ENCODE data around the gene KCNQ4. TPM values are rescaled to one million over a fixed set of nuclear protein-coding genes. Genes with fewer than 3 reads are reported as not detected.

KCNQ4 gene
- total RNA-seq, 1 donor from 2014 or later = not detected

DNA sequence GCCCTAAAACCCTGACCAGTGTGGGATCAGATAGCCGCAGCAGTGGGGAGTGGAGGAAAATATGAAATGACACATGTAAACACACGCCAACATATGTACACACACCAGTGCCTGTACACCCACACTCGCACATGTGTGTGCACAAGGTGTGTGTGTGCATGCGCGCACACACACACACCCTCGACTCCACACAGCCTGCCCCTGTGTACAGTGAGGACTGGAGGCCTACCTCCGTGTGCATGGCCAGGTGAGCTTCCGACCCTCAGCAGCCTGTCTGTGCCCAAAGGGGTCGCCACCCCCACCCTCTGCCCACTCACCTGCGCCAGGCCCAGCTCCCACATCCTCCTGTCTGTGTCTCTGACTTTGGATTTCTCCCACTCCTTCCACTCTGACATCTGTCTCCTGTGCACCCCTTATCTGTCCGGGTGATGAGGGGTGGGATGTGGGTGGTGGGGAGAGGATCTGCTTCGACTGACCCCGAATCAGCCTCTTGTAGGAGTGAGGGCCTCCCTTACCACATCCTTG is 46.9 kb downstream of the KCNQ4 start:
- H3K4me3 Mint-ChIP-seq = no peak overlapping the region
- H3K27me3 Mint-ChIP-seq (ENCODE audit: insufficient read depth, low read depth) = peaks cover 11% of the 10 kb centered on the region
- Histone ChIP-seq H3K4me1 (peaks cover 6% of the 10 kb centered on the region), H3K36me3 (no peaks in the 10 kb centered on the region), H3K9ac (no peak overlapping the region), H3K4me2 (no peak overlapping the region), H3K9me3 (ENCODE audit: low read depth) (no peaks in the 10 kb centered on the region), H2AFZ (replicated peaks) (no peak overlapping the region), H3K27me3 (peaks cover 18% of the 10 kb centered on the region), H3K4me3 (no peak overlapping the region), H3K27ac (no peak overlapping the region), H3K79me2 (ENCODE audit: low read depth) (no peaks in the 10 kb centered on the region), H3F3A (ENCODE audit: low read depth) (peaks cover 6% of the 10 kb centered on the region), H4K20me1 (ENCODE audit: low read depth) (peaks cover 3% of the 10 kb centered on the region)
- no peak overlapping the region for H3K27ac Mint-ChIP-seq
- no peaks in the 10 kb centered on the region for H3K36me3 Mint-ChIP-seq
- peaks cover 20% of the 10 kb centered on the region for H3K4me1 Mint-ChIP-seq
- DNase-seq (ENCODE audit: low spot score) = no peak
- TF ChIP-seq, protein P1, sequence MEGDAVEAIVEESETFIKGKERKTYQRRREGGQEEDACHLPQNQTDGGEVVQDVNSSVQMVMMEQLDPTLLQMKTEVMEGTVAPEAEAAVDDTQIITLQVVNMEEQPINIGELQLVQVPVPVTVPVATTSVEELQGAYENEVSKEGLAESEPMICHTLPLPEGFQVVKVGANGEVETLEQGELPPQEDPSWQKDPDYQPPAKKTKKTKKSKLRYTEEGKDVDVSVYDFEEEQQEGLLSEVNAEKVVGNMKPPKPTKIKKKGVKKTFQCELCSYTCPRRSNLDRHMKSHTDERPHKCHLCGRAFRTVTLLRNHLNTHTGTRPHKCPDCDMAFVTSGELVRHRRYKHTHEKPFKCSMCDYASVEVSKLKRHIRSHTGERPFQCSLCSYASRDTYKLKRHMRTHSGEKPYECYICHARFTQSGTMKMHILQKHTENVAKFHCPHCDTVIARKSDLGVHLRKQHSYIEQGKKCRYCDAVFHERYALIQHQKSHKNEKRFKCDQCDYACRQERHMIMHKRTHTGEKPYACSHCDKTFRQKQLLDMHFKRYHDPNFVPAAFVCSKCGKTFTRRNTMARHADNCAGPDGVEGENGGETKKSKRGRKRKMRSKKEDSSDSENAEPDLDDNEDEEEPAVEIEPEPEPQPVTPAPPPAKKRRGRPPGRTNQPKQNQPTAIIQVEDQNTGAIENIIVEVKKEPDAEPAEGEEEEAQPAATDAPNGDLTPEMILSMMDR (IDR thresholded peaks at IDR 0.05) = no peak
- TF ChIP-seq EZH2 (IDR thresholded peaks at IDR 0.05) = no peak
- no peak for TF ChIP-seq EZH2phosphoT487 (IDR thresholded peaks at IDR 0.05)
- H3K9me3 Mint-ChIP-seq = no peaks in the 10 kb centered on the region

DNA sequence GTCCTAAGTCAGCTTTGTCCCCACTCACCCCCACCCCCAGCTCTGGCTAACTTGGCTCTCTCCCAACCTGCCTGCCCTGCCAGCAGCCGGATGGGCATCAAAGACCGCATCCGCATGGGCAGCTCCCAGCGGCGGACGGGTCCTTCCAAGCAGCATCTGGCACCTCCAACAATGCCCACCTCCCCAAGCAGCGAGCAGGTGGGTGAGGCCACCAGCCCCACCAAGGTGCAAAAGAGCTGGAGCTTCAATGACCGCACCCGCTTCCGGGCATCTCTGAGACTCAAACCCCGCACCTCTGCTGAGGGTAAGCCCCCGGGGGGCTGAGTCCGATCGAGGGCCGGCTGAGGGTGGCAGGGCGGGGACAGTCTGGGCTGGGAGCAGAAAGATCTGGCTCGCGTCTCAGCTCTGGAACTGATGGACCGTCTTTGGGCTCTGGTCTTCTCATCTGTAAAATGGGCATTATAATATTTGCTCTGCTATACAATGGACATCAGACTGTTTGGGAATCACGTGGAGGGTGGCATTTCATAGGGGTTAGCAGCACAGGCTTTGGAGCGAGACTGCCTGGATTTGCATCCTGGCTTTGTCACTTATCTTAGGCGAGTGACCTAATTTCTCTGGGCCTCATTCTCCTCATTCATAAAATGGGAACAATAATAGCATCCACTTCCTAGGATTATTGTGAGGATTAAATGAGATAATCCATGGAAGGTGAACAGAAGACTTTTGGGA is 47.6 kb downstream of the KCNQ4 start:
- no peaks in the 10 kb centered on the region for H3K9me3 Mint-ChIP-seq
- no peak for DNase-seq (ENCODE audit: low spot score)
- H3K36me3 ChIP-seq = no peaks in the 10 kb centered on the region
- no peak overlapping the region for H3K4me3 Mint-ChIP-seq
- H3K4me3 ChIP-seq = no peak overlapping the region
- no peak overlapping the region for H3K9ac ChIP-seq
- H3K27me3 ChIP-seq = peaks cover 15% of the 10 kb centered on the region
- no peaks in the 10 kb centered on the region for H3K4me1 ChIP-seq
- peaks cover 13% of the 10 kb centered on the region for H3K4me1 Mint-ChIP-seq
- H3K9me3 ChIP-seq (ENCODE audit: low read depth) = no peaks in the 10 kb centered on the region
- H2AFZ ChIP-seq (replicated peaks) = no peak overlapping the region
- H4K20me1 ChIP-seq (ENCODE audit: low read depth) = no peaks in the 10 kb centered on the region
- no peaks in the 10 kb centered on the region for H3F3A ChIP-seq (ENCODE audit: low read depth)
- H3K79me2 ChIP-seq (ENCODE audit: low read depth) = no peaks in the 10 kb centered on the region
- H3K27ac ChIP-seq = no peak overlapping the region
- no peak overlapping the region for H3K27ac Mint-ChIP-seq
- TF ChIP-seq, protein P1 (IDR thresholded peaks at IDR 0.05) = no peak
- TF ChIP-seq EZH2phosphoT487 (IDR thresholded peaks at IDR 0.05) = no peak
- no peak for TF ChIP-seq EZH2 (IDR thresholded peaks at IDR 0.05)
- peaks cover 11% of the 10 kb centered on the region for H3K27me3 Mint-ChIP-seq (ENCODE audit: insufficient read depth, low read depth)
- no peaks in the 10 kb centered on the region for H3K36me3 Mint-ChIP-seq
- no peak overlapping the region for H3K4me2 ChIP-seq

DNA sequence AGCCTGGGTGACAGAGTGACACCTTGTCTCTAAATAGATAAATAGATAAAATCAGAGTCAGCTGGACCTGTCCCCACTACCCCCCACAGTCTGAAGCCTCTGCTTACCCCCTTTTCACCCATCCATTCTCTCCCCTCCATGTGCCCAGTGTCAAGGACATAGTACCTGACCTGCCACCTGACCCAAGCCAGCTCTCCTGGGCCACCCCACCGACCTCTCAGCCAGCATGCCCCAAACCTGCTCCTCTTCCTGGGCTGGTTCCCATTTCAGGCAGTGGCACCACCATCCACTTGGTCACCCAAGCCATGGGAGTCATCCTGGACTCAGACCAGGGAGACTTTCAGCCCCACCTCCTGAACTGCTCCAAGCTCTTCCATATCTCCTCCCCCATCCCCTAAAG is 50.4 kb downstream of the KCNQ4 start:
- Mint-ChIP-seq H3K27ac (no peak overlapping the region), H3K27me3 (ENCODE audit: insufficient read depth, low read depth) (peaks cover 8% of the 10 kb centered on the region), H3K4me1 (peaks cover under 1% of the 10 kb centered on the region), H3K36me3 (peaks cover 2% of the 10 kb centered on the region), H3K4me3 (no peak overlapping the region), H3K9me3 (no peaks in the 10 kb centered on the region)
- Histone ChIP-seq H3K4me1 (peaks cover under 1% of the 10 kb centered on the region), H3K4me3 (no peak overlapping the region), H3K27ac (no peak overlapping the region), H3K4me2 (no peak overlapping the region), H2AFZ (replicated peaks) (no peak overlapping the region), H3K27me3 (no peaks in the 10 kb centered on the region), H3K79me2 (ENCODE audit: low read depth) (no peaks in the 10 kb centered on the region), H4K20me1 (ENCODE audit: low read depth) (no peaks in the 10 kb centered on the region), H3K9me3 (ENCODE audit: low read depth) (no peaks in the 10 kb centered on the region), H3K9ac (no peak overlapping the region), H3K36me3 (no peaks in the 10 kb centered on the region), H3F3A (ENCODE audit: low read depth) (no peaks in the 10 kb centered on the region)
- no peak for DNase-seq (ENCODE audit: low spot score)
- TF ChIP-seq EZH2phosphoT487 (IDR thresholded peaks at IDR 0.05) = no peak
- TF ChIP-seq, protein P1 (IDR thresholded peaks at IDR 0.05) = no peak
- TF ChIP-seq EZH2 (IDR thresholded peaks at IDR 0.05) = no peak

All from neural progenitor cell (in vitro differentiated cells).